DOHH2 (cell line): ENCODE data around the gene EIF4E2.

Experiments
- CTCF ChIP-seq: fragments of 200-600 bp; sonication (generic); IDR thresholded peaks from one replicate; pipeline ENCODE4 v1.5.1; 2014; ENCODE audit warnings: antibody characterized with exemption, mild to moderate bottlenecking, low read depth, low read length; ENCODE audit not compliant: poor library complexity, severe bottlenecking
- EZH2phosphoT487 ChIP-seq: fragments of 200-600 bp; sonication (generic); IDR thresholded peaks from 2 replicates; pipeline ENCODE4 v1.6.1; 2017; ENCODE audit warnings: borderline replicate concordance, mild to moderate bottlenecking, antibody characterized with exemption, low read length, moderate library complexity, mixed read lengths

- TF ChIP-seq CTCF (no peak), EZH2phosphoT487 (no peak)
Measured at GRCh38 chr2:232615339-232615738, 64.8 kb downstream of the EIF4E2 start.
